ENCODE data around the gene ITPK1.

Gene ITPK1

DNA sequence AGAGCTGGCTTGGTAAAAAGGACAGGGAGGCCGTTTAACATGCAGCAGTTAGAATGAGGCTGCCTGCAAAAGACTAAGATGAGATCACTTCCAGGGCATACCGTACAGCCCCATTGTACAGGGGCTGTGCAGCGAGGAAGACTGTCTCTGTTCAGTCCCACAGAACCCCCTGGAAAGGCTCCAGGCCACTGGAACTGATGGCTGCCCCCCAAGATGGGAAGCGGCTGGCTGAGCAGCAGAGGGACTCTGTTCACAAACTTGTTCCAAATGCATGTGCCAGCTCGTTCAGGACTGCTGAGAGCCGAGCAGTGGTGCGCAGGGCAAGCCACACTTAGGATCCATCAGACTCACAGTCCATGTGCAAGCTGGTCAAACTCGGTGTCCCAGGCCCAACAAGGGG, 109.9 kb downstream of the ITPK1 start:
- no peak for DNase-seq (ENCODE audit: low read depth)
- no peak overlapping the region for H3K4me3 ChIP-seq (ENCODE audit: low read depth, low read length)
- TF ChIP-seq, protein P1, sequence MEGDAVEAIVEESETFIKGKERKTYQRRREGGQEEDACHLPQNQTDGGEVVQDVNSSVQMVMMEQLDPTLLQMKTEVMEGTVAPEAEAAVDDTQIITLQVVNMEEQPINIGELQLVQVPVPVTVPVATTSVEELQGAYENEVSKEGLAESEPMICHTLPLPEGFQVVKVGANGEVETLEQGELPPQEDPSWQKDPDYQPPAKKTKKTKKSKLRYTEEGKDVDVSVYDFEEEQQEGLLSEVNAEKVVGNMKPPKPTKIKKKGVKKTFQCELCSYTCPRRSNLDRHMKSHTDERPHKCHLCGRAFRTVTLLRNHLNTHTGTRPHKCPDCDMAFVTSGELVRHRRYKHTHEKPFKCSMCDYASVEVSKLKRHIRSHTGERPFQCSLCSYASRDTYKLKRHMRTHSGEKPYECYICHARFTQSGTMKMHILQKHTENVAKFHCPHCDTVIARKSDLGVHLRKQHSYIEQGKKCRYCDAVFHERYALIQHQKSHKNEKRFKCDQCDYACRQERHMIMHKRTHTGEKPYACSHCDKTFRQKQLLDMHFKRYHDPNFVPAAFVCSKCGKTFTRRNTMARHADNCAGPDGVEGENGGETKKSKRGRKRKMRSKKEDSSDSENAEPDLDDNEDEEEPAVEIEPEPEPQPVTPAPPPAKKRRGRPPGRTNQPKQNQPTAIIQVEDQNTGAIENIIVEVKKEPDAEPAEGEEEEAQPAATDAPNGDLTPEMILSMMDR (IDR thresholded peaks at IDR 0.05; ENCODE audit: insufficient read depth, low read depth, low read length, missing control alignments) = no peak

DNA sequence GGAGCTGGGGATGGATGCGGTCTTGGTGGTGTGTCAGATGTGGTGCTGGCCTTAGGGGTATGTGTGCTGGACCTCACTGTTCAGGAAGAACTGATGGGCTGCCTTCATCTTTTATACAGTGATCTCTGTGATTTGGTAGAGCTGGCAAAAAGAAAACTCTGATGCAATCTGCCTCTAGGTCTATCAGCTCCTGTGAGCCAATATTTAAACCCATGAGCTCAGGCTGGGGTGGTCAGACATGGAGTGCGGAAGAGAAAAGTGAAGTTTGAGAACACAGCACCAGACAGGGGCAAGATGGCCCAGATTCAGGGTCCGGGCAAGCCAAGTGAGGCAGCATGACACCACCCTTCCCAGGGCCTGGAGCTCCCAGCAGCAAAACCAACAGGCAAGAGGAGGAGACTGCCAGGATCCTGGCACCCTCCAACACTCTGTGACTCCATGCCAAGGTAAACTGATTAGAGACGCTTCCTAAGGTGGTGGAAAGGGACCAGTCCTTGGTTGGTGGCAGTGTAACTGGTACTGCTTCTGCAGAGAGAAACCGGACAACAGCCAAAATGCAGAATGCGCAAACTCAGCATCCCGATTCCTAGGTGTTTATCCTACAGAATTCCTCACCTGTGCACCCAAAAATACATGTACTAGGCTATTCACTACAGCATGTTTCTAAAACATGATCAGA, 110.5 kb downstream of the ITPK1 start:
- TF ChIP-seq, protein P1 (IDR thresholded peaks at IDR 0.05; ENCODE audit: insufficient read depth, low read depth, low read length, missing control alignments) = no peak
- no peak for DNase-seq (ENCODE audit: low read depth)
- no peak overlapping the region for H3K4me3 ChIP-seq (ENCODE audit: low read depth, low read length)

DNA sequence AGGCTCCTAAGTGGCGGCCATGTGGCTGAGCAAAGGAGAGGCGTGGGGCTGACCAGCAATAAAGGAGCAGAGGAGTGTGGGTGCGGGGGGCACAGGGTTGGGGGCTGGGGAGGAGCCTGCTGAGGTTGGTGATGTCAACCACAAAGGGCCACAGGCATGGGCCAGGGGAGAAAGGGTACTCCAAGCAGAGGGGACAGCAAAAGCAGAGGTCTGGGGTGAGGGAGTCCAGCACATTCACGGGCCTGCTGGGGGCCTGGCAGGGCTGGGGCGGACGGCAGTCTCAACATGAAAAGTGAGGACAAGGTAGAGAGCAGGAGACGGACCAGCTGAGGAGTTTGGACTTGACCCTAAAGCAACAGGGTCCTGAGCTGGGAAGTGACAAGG, 111.0 kb downstream of the ITPK1 start:
- H3K4me3 ChIP-seq (ENCODE audit: low read depth, low read length) = no peak overlapping the region
- TF ChIP-seq, protein P1 (IDR thresholded peaks at IDR 0.05; ENCODE audit: insufficient read depth, low read depth, low read length, missing control alignments) = no peak
- DNase-seq (ENCODE audit: low read depth) = no peak

DNA sequence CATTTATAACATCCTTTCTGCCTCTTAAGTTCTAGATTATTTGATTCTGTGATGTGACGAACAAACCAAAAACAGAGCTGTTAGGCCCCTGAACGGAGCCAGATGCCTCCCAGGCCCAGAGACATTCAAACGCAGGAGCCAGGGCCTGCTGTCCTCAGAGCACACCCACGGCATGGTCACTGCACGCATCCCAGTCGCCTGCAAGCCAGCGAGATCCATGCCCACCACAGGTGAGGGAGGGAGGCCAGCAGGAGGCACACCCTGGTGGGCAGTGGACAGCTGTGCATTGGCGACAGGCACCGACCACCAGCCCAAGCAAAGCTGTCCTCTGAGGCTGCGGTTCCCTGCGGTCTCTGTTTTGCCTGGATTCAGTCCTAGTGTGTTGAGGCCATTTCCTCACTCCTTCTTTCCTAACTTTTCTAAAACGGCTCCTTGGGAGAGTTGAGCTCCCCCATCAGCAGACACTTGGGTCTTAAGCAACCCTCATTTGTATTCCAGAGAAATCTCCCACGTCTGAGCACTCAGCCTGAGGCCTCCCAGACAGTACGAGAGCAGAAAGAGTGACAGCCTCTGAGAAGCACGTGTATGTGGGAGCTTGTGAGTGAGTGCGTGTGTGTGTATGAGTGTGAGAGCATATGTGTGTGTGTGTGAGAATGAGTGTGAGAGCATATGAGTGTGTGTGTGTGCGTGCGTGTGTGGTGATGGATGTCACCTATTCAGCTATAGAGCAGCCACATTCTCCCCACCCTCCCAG, 111.6 kb downstream of the ITPK1 start:
- no peak for DNase-seq (ENCODE audit: low read depth)
- H3K4me3 ChIP-seq (ENCODE audit: low read depth, low read length) = no peak overlapping the region
- TF ChIP-seq, protein P1 (IDR thresholded peaks at IDR 0.05; ENCODE audit: insufficient read depth, low read depth, low read length, missing control alignments) = no peak

DNA sequence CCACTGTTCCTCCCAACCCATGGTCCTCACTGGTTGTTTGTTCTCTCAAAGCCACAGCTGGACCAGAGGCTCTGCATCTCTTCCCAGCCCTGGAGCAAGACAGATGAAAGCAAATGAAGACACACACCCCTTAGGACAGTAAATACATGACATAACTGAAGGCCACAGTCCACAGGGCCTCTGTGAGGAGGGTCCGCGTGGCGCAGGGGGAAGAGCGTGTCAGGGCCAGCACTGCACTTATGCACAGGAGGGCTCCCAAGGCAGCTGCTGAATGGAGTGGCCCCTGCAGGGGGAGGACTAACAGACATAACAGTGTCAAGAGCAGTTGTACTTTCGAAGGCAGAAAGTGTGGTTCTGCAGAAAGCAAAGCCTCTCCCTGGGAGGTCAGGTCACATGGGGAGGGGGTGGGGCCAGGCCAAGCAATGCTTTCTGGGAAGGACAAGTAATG, 112.8 kb downstream of the ITPK1 start:
- DNase-seq (ENCODE audit: low read depth) = no peak
- no peak overlapping the region for H3K4me3 ChIP-seq (ENCODE audit: low read depth, low read length)
- TF ChIP-seq, protein P1 (IDR thresholded peaks at IDR 0.05; ENCODE audit: insufficient read depth, low read depth, low read length, missing control alignments) = no peak

DNA sequence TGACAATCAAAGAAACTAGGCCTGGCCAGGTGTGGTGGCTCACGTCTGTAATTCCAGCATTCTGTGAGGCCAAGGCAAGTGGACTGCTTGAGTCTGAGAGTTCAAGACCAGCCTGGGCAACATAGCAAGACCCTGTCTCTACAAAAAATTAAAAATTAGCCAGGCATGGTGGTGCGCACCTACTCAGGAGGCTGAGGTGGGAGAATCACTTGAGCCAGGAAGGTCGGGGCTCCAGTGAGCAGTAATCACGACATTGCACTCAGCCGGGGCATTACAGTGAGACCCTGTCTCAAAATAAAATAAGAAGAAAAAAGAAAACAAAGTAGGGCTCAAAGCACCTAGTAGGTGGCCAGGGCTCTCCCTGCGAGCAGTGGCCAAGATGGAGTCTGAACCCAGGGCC, 113.7 kb downstream of the ITPK1 start:
- DNase-seq (ENCODE audit: low read depth) = no peak
- TF ChIP-seq, protein P1 (IDR thresholded peaks at IDR 0.05; ENCODE audit: insufficient read depth, low read depth, low read length, missing control alignments) = no peak

More for the DNA sequence above, 113.7 kb downstream of the ITPK1 start:
- H3K4me3 ChIP-seq (ENCODE audit: low read depth, low read length) = no peak overlapping the region

All from GM12865 (cell line).